NB4 (cell line): Measurements from ENCODE around the gene MTHFS.
"Not testable (repeated sequence)": the region's sequence is repeated elsewhere in the genome, so short reads cannot be mapped to it uniquely, and the experiment has no call there.

Experiments
- POLR2A ChIP-seq: IDR thresholded peaks from 2 replicates; pipeline ENCODE4 v1.6.1; 2011; ENCODE audit warnings: mild to moderate bottlenecking; ENCODE audit not compliant: insufficient read length; ENCODE audit errors: extremely low read depth
- TF ChIP-seq, protein P1 (sequence below): IDR thresholded peaks from one replicate; pipeline ENCODE4 v1.5.1; 2012; ENCODE audit warnings: low read depth, low read length

DNA sequence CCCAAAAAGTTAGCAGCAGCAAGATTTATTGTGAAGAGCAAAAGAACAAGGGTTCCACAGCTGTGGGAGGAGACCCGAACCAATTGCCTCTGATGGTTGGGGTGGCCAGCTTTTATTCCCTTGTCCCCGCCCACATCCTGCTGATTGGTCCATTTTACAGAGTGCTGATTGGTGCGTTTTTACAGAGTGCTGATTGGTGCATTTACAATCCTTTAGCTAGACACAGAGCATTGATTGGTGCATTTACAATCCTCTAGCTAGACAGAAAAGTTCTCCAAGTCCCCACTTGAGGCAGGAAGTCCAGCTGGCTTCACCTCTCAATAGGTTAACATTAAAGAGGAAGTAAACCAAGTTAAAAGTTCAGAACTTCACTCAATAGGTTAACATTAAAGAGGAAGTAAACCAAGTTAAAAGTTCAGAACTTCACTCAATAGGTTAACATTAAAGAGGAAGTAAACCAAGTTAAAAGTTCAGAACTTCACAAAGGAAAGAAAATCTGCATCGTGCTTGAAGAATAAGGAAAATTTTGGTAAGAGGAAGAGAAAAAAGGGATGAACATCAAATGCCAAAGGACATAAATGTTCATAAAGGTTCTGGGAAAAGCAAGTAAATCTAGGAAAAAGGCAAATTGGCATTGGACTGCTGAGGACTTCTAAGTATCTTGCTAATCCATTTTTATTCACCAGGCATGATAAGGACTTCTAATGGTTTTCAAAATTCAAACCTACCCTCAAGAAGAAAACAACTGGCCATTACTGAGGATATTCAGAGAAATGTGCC, 12.9 kb upstream of the MTHFS start:
- TF ChIP-seq, protein P1, sequence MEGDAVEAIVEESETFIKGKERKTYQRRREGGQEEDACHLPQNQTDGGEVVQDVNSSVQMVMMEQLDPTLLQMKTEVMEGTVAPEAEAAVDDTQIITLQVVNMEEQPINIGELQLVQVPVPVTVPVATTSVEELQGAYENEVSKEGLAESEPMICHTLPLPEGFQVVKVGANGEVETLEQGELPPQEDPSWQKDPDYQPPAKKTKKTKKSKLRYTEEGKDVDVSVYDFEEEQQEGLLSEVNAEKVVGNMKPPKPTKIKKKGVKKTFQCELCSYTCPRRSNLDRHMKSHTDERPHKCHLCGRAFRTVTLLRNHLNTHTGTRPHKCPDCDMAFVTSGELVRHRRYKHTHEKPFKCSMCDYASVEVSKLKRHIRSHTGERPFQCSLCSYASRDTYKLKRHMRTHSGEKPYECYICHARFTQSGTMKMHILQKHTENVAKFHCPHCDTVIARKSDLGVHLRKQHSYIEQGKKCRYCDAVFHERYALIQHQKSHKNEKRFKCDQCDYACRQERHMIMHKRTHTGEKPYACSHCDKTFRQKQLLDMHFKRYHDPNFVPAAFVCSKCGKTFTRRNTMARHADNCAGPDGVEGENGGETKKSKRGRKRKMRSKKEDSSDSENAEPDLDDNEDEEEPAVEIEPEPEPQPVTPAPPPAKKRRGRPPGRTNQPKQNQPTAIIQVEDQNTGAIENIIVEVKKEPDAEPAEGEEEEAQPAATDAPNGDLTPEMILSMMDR, result not testable (repeated sequence)
- not testable (repeated sequence) for TF ChIP-seq POLR2A
